Loucy (cell line): Measurements from ENCODE around the gene PCDHAC2.

Experiments
- H2AFZ ChIP-seq: fragments of 200-600 bp; sonication (generic); 2 replicates; pipeline ENCODE4 v1.6.0; 2016; ENCODE audit warnings: antibody characterized with exemption, mild to moderate bottlenecking, low read length, moderate library complexity
- H3F3A ChIP-seq: fragments of 200-600 bp; 2 replicates; pipeline ENCODE4 v1.6.0; 2016; ENCODE audit warnings: antibody characterized with exemption, low read depth, mild to moderate bottlenecking
- H3K27me3 ChIP-seq: fragments of 200-600 bp; sonication (generic); 2 replicates; pipeline ENCODE4 v1.6.1; 2014; ENCODE audit warnings: low read length, mild to moderate bottlenecking; ENCODE audit not compliant: insufficient read depth, poor library complexity, severe bottlenecking
- H3K36me3 ChIP-seq: fragments of 200-600 bp; sonication (generic); 2 replicates; pipeline ENCODE4 v1.6.1; 2016; ENCODE audit warnings: low read length; ENCODE audit not compliant: insufficient read depth
- H3K4me1 ChIP-seq: fragments of 200-600 bp; sonication (generic); 2 replicates; pipeline ENCODE4 v1.5.1; 2014; ENCODE audit warnings: low read length, mild to moderate bottlenecking; ENCODE audit not compliant: insufficient read depth, poor library complexity, severe bottlenecking
- H3K4me2 ChIP-seq: fragments of 200-600 bp; sonication (generic); 2 replicates; pipeline ENCODE4 v1.6.0; 2014; ENCODE audit warnings: antibody characterized with exemption, low read length, low read depth, mild to moderate bottlenecking; ENCODE audit not compliant: poor library complexity, severe bottlenecking
- H3K4me3 ChIP-seq: fragments of 200-600 bp; sonication (generic); 2 replicates; pipeline ENCODE4 v1.5.1; 2014; ENCODE audit warnings: low read length, mild to moderate bottlenecking, mixed read lengths; ENCODE audit not compliant: poor library complexity, severe bottlenecking
- H3K79me2 ChIP-seq: fragments of 200-600 bp; sonication (generic); 2 replicates; pipeline ENCODE4 v1.6.1; 2014; ENCODE audit warnings: low read length; ENCODE audit not compliant: insufficient read depth
- H3K9ac ChIP-seq: fragments of 200-600 bp; sonication (generic); 2 replicates; pipeline ENCODE4 v1.6.0; 2014; ENCODE audit warnings: mild to moderate bottlenecking, low read depth, low read length, moderate library complexity; ENCODE audit not compliant: poor library complexity, severe bottlenecking
- H3K9me2 ChIP-seq: fragments of 200-600 bp; sonication (generic); replicated peaks from 2 replicates; pipeline ENCODE4 v1.6.1; 2016; ENCODE audit warnings: low read depth, low read length, mixed read lengths
- H3K9me3 ChIP-seq: fragments of 200-600 bp; sonication (generic); 2 replicates; pipeline ENCODE4 v1.6.1; 2014; ENCODE audit warnings: mild to moderate bottlenecking, antibody characterized with exemption, low read length, low read depth; ENCODE audit not compliant: insufficient read depth
- H4K20me1 ChIP-seq: fragments of 200-600 bp; sonication (generic); 2 replicates; pipeline ENCODE4 v1.6.0; 2014; ENCODE audit warnings: antibody characterized with exemption, low read length, mild to moderate bottlenecking; ENCODE audit not compliant: insufficient read depth, poor library complexity, severe bottlenecking
- EZH2phosphoT487 ChIP-seq: fragments of 200-600 bp; IDR thresholded peaks from 2 replicates; pipeline ENCODE4 v1.6.1; 2018; ENCODE audit warnings: antibody characterized with exemption, mild to moderate bottlenecking, moderate library complexity, borderline replicate concordance
- TF ChIP-seq, protein P1 (sequence below): fragments of 200-600 bp; sonication (generic); conservative IDR thresholded peaks from 2 replicates; pipeline ENCODE4 v1.5.1; 2014; ENCODE audit warnings: mild to moderate bottlenecking, antibody characterized with exemption, low read length

PCDHAC2 gene

DNA sequence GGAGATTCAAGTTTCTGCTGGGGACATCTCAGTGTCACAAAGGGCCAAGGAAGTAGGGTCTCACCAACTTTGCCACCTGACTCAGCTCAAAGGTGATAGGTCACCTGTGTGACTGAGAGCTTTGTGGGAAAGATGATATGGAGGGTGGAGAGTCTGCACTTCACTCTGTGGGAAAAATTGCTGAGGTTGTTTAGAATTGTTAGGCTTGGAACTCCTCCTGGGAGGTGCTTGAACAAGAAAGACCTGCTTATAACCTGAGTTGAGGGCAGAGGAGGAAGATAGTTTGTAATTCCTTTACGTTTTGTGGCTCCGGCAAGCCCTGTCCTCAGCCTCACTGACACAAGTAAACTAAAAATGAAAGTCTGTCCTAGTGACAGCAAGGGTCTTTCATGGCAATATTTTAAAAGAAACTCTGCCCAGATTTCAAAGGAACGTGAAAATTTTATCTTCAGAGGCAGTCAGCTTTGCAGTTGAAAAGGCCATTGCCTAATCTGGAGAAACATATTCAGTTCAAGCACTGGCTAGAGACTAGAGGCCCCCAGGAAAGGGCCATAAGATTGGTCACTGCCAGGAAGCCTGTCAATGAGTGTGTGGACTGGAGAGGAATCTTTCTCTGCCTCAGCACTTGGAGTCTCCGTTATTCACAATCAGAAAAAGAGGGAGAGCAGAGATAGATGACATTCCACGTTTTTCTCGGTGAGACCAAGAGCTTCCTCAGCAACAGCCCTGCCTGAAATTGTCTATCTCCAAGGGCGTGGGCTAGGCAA lies 23.2 kb downstream of the PCDHAC2 start:
- H3K27me3 ChIP-seq = no peaks in the 10 kb centered on the region
- no peak overlapping the region for H3K4me2 ChIP-seq
- H4K20me1 ChIP-seq = no peaks in the 10 kb centered on the region
- no peak overlapping the region for H2AFZ ChIP-seq
- H3K36me3 ChIP-seq = no peaks in the 10 kb centered on the region
- no peaks in the 10 kb centered on the region for H3F3A ChIP-seq
- H3K4me3 ChIP-seq = no peak overlapping the region
- H3K9me2 ChIP-seq = no peaks in the 10 kb centered on the region
- no peaks in the 10 kb centered on the region for H3K4me1 ChIP-seq
- H3K9ac ChIP-seq = no peak overlapping the region
- no peaks in the 10 kb centered on the region for H3K9me3 ChIP-seq
- no peaks in the 10 kb centered on the region for H3K79me2 ChIP-seq
- TF ChIP-seq, protein P1, sequence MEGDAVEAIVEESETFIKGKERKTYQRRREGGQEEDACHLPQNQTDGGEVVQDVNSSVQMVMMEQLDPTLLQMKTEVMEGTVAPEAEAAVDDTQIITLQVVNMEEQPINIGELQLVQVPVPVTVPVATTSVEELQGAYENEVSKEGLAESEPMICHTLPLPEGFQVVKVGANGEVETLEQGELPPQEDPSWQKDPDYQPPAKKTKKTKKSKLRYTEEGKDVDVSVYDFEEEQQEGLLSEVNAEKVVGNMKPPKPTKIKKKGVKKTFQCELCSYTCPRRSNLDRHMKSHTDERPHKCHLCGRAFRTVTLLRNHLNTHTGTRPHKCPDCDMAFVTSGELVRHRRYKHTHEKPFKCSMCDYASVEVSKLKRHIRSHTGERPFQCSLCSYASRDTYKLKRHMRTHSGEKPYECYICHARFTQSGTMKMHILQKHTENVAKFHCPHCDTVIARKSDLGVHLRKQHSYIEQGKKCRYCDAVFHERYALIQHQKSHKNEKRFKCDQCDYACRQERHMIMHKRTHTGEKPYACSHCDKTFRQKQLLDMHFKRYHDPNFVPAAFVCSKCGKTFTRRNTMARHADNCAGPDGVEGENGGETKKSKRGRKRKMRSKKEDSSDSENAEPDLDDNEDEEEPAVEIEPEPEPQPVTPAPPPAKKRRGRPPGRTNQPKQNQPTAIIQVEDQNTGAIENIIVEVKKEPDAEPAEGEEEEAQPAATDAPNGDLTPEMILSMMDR = no peak
- no peak for TF ChIP-seq EZH2phosphoT487

DNA sequence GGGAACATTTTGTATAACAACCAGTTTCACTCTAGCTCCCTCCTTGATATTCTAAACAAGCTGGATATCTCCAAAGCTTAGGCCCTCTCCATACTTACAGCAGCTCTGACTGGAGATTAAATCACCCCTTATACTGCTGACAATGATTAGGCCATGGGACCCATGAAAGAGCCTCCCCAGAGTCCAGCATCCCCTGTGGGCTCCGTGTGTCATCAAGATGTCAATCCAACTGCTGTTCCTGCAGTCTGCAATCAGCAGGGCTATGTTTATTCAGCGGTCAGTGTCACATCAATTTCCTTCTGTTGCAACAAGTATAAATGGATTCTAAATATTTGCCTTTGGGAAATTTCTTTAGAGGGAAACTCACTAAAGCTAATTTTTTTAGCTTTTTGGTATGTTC lies 26.6 kb downstream of the PCDHAC2 start:
- no peak overlapping the region for H3K4me2 ChIP-seq
- H3K4me1 ChIP-seq = no peaks in the 10 kb centered on the region
- no peaks in the 10 kb centered on the region for H4K20me1 ChIP-seq
- no peak overlapping the region for H3K9ac ChIP-seq
- H3K9me2 ChIP-seq = no peaks in the 10 kb centered on the region
- no peak overlapping the region for H3K4me3 ChIP-seq
- H3K79me2 ChIP-seq = no peaks in the 10 kb centered on the region
- H2AFZ ChIP-seq = no peak overlapping the region
- H3K9me3 ChIP-seq = no peaks in the 10 kb centered on the region
- no peaks in the 10 kb centered on the region for H3F3A ChIP-seq
- TF ChIP-seq, protein P1 = no peak
- no peak for TF ChIP-seq EZH2phosphoT487
- H3K36me3 ChIP-seq = no peaks in the 10 kb centered on the region
- no peaks in the 10 kb centered on the region for H3K27me3 ChIP-seq

DNA sequence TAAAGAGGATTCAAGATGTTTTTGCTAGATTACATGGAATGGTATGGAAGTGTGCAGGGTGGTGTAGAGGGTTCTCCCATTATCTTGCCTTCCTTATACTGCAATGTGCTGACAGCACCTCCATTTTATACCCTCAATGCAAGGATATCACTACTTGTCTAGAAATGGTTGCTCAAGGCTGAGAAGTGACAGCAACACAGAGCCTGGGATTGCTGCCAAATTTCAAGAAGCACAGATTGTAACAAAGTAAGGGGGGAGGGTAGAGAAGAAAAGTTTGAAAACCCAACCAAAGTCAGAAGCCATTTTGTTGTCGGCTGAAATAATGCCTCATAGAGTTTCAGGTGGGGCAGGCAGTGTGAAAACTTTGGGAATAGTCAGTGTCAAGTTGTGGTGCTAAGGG lies 29.8 kb downstream of the PCDHAC2 start:
- Histone ChIP-seq H3K79me2 (no peaks in the 10 kb centered on the region), H3K9me3 (no peaks in the 10 kb centered on the region), H3K4me1 (no peaks in the 10 kb centered on the region), H3F3A (no peaks in the 10 kb centered on the region), H2AFZ (no peak overlapping the region), H3K9ac (no peak overlapping the region), H3K9me2 (no peaks in the 10 kb centered on the region), H3K4me3 (no peak overlapping the region), H4K20me1 (no peaks in the 10 kb centered on the region), H3K27me3 (no peaks in the 10 kb centered on the region), H3K4me2 (no peak overlapping the region), H3K36me3 (no peaks in the 10 kb centered on the region)
- TF ChIP-seq EZH2phosphoT487 = no peak
- TF ChIP-seq, protein P1 = no peak
